ENCODE results near the gene C14orf132. TPM values are rescaled to one million over a fixed set of nuclear protein-coding genes. Genes with fewer than 3 reads are reported as not detected.

C14orf132 gene
- total and polyA plus RNA-seq, 9 of the 15 experiments (the other 6 are each of a cell fraction or from before 2014, with no cell fraction given) = not detected

DNA sequence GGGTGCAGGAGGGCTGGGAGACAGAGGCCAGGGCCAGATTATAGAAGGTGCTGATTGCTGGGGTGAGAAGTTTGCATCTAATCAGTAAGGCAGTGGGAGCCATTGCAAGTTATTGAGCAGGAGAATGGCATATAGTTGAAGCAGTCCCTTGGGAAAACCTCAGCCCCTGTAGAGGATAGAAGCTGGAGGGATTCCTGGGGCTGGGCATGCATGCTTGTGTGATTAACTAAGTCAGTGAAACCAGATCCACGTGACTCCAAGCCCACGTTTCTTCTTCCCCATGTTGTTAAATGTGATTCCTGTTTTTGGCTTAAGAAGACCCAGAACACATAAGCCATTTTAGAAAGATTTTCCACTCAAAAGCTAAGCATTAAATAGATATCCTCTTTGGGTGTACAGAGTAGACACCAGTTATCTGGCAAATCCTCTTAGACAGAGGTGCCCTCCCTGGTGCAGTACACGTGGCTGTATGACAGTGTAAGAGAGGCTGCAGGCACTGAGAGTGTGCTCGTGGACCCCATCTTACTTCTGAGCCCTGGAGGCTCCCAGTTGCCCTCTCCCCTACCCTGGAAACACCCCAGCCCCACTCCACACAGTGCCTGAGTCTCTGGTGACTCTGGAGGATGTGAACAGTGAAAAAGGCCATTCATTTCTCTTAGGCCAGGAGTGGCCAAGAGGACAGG lies 3.2 kb downstream of the C14orf132 start:
- no peak for ATAC-seq

More for the DNA sequence above, 3.2 kb downstream of the C14orf132 start:
- Histone ChIP-seq H3K36me3 (ENCODE audit: control insufficient read depth, insufficient read depth, low read length) (no peaks in the 10 kb centered on the region), H2AFZ (ENCODE audit: low read depth, low read length) (no peak overlapping the region), H3K9me3 (replicated peaks; ENCODE audit: control insufficient read depth, insufficient read depth, low read depth, low read length) (no peaks in the 10 kb centered on the region), H3K4me1 (replicated peaks in 1 of 2; ENCODE audit: control insufficient read depth in 2 of 2, insufficient read depth in 2 of 2, low read length in 2 of 2) (peaks cover 0 to 12% of the 10 kb centered on the region in 2 experiments; a peak in 2 of 5 replicates), H3K9me1 (ENCODE audit: control insufficient read depth, insufficient read depth, low read length) (no peaks in the 10 kb centered on the region), H3K4me2 (ENCODE audit: insufficient read depth, low read length) (no peak overlapping the region), H4K20me1 (replicated peaks; ENCODE audit: control insufficient read depth, insufficient read depth, low read length) (no peaks in the 10 kb centered on the region), H3K9ac (ENCODE audit: insufficient read depth in 1 of 2, low read depth in 2 of 2, low read length in 2 of 2) (no peak overlapping the region), H3K27me3 (ENCODE audit: control insufficient read depth in 2 of 2, insufficient read depth in 2 of 2, low read length in 2 of 2) (peaks cover 0 to 4% of the 10 kb centered on the region in 2 experiments; a peak in 1 of 5 replicates), H3K27ac (ENCODE audit: extremely low read depth, low read depth, low read length) (no peak overlapping the region), H3K79me2 (ENCODE audit: control insufficient read depth, insufficient read depth, low read length) (no peaks in the 10 kb centered on the region), H3K4me3 (no peak overlapping the region)
- no peak for DNase-seq (ENCODE audit: extremely low read depth in 1 of 4, low spot score in 3 of 4)
- in situ Hi-C loops (cut with MboI) (no loop called here), intact Hi-C loops (cut with micrococcal nuclease) (no loop called here)
- no peak for FAIRE-seq
- POLR2A ChIA-PET = interaction anchor here (0.6 kb wide), 1 partner anchor 529 kb away, joined by 3 read pairs; no protein-coding TSS in a partner anchor
- TF ChIP-seq KAT8 (IDR thresholded peaks at IDR 0.05; ENCODE audit: low read depth) = no peak
- TF ChIP-seq, protein P1, sequence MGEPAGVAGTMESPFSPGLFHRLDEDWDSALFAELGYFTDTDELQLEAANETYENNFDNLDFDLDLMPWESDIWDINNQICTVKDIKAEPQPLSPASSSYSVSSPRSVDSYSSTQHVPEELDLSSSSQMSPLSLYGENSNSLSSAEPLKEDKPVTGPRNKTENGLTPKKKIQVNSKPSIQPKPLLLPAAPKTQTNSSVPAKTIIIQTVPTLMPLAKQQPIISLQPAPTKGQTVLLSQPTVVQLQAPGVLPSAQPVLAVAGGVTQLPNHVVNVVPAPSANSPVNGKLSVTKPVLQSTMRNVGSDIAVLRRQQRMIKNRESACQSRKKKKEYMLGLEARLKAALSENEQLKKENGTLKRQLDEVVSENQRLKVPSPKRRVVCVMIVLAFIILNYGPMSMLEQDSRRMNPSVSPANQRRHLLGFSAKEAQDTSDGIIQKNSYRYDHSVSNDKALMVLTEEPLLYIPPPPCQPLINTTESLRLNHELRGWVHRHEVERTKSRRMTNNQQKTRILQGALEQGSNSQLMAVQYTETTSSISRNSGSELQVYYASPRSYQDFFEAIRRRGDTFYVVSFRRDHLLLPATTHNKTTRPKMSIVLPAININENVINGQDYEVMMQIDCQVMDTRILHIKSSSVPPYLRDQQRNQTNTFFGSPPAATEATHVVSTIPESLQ (CRISPR knock-in tag; IDR thresholded peaks at IDR 0.05) = no peak
- TF ChIP-seq, protein P2, sequence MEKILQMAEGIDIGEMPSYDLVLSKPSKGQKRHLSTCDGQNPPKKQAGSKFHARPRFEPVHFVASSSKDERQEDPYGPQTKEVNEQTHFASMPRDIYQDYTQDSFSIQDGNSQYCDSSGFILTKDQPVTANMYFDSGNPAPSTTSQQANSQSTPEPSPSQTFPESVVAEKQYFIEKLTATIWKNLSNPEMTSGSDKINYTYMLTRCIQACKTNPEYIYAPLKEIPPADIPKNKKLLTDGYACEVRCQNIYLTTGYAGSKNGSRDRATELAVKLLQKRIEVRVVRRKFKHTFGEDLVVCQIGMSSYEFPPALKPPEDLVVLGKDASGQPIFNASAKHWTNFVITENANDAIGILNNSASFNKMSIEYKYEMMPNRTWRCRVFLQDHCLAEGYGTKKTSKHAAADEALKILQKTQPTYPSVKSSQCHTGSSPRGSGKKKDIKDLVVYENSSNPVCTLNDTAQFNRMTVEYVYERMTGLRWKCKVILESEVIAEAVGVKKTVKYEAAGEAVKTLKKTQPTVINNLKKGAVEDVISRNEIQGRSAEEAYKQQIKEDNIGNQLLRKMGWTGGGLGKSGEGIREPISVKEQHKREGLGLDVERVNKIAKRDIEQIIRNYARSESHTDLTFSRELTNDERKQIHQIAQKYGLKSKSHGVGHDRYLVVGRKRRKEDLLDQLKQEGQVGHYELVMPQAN (IDR thresholded peaks at IDR 0.05; ENCODE audit: borderline replicate concordance) = no peak
- no peak for TF ChIP-seq ZFP1 (CRISPR knock-in tag; IDR thresholded peaks at IDR 0.05)
- TF ChIP-seq ZNF165 (CRISPR knock-in tag; IDR thresholded peaks at IDR 0.05; ENCODE audit: borderline replicate concordance) = no peak
- no peak for TF ChIP-seq TOE1 (IDR thresholded peaks at IDR 0.05; ENCODE audit: borderline replicate concordance)
- no peak for TF ChIP-seq TOE1 (CRISPR knock-in tag; IDR thresholded peaks at IDR 0.05; ENCODE audit: borderline replicate concordance, low read depth)
- TF ChIP-seq, protein P3, sequence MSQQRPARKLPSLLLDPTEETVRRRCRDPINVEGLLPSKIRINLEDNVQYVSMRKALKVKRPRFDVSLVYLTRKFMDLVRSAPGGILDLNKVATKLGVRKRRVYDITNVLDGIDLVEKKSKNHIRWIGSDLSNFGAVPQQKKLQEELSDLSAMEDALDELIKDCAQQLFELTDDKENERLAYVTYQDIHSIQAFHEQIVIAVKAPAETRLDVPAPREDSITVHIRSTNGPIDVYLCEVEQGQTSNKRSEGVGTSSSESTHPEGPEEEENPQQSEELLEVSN (IDR thresholded peaks at IDR 0.05; ENCODE audit: borderline replicate concordance in 1 of 2, extremely low read depth in 1 of 2, insufficient read depth in 1 of 2, insufficient read length in 1 of 2, low read depth in 1 of 2, low read length in 1 of 2, poor library complexity in 1 of 2, severe bottlenecking in 1 of 2) = no peak
- CTCF ChIA-PET (ENCODE audit: low intra/inter-chr PET ratio) = no interaction called here
- WGBS (ENCODE audit: insufficient coverage, low coverage, missing lambda C conversion rate) = 0% methylated on average over 3 of the region's 4 CpGs
- no TSS peak for BruUV-seq (replicated peaks)
